ENCODE measurements around the gene TM4SF4. TPM values are rescaled to one million over a fixed set of nuclear protein-coding genes. Genes with fewer than 3 reads are reported as not detected.

Gene TM4SF4
- total and polyA plus RNA-seq, 2 of the 8 experiments (the other 6 are each of a cell fraction or from before 2014, with no cell fraction given) = not detected

GRCh38 chr3:149527531-149528339, 53.2 kb downstream of the TM4SF4 start:
- H2BK120ac ChIP-seq (replicated peaks; ENCODE audit: low read depth, low read length) = no peak overlapping the region
- no peaks in the 10 kb centered on the region for H4K20me1 ChIP-seq (replicated peaks in 1 of 2; ENCODE audit: control insufficient read depth in 1 of 2, insufficient read depth in 2 of 2, low read length in 2 of 2)
- no peaks in the 10 kb centered on the region for H3K23me2 ChIP-seq (ENCODE audit: low read depth, low read length)
- H3K79me1 ChIP-seq (ENCODE audit: low read depth, low read length) = no peaks in the 10 kb centered on the region
- H3K4me1 ChIP-seq (replicated peaks in 1 of 4; ENCODE audit: control insufficient read depth in 3 of 4, insufficient read depth in 4 of 4, low read length in 3 of 4) = no peaks in the 10 kb centered on the region
- WGBS, 2 experiments (ENCODE audit: extremely low coverage in 1 of 2, insufficient coverage in 1 of 2, insufficient read length in 1 of 2, insufficient replicate concordance in 2 of 2, low coverage in 1 of 2, low lambda C conversion rate in 2 of 2, missing lambda C conversion rate in 1 of 2) = 78% methylated on average over 5 of the region's 5 CpGs; no CpG with 5 or more reads in 1 of the 2 experiments
- H2BK5ac ChIP-seq (ENCODE audit: low read depth, low read length) = no peak overlapping the region
- no peaks in the 10 kb centered on the region for H3K9me3 ChIP-seq (ENCODE audit: insufficient read depth in 2 of 2, low read depth in 1 of 2, low read length in 1 of 2)
- H4K8ac ChIP-seq (ENCODE audit: extremely low read depth, insufficient read depth, low read length) = no peak overlapping the region
- TF ChIP-seq CTCF (IDR thresholded peaks at IDR 0.05; ENCODE audit: control extremely low read depth in 1 of 3, insufficient read depth in 1 of 3, low read depth in 1 of 3, low read length in 3 of 3) (peak in 1 of 3 experiments; percentile 22; a peak in 1 of 4 replicates), GTF2F1 (IDR thresholded peaks at IDR 0.05; ENCODE audit: borderline replicate concordance, low read depth, low read length) (no peak), RAD21 (IDR thresholded peaks at IDR 0.05 in 1 of 2, conservative IDR thresholded peaks at IDR 0.05 in 1 of 2; ENCODE audit: low read depth in 2 of 2, low read length in 2 of 2) (peak; percentile 24 to 41; a peak in 2 of 4 replicates)
- ChIA-PET CTCF (ENCODE audit: partially characterized antibody) (interaction anchor here (0.6 to 1.8 kb wide), 11 partner anchors 8 to 243 kb away, joined by 3 to 9 read pairs (median 4); partner anchors contain the start of gene COMMD2), POLR2A (ENCODE audit: partially characterized antibody) (interaction anchor here (1.2 kb wide), 1 partner anchor 131 kb away, joined by 7 read pairs; the partner anchor contains the start of gene WWTR1)
- H2AK5ac ChIP-seq (ENCODE audit: low read depth, low read length) = no peak overlapping the region
- H3K27me3 ChIP-seq (replicated peaks in 1 of 4; ENCODE audit: control insufficient read depth in 3 of 4, extremely low read depth in 1 of 4, insufficient read depth in 3 of 4, low read length in 3 of 4) = no peaks in the 10 kb centered on the region
- H2BK15ac ChIP-seq (ENCODE audit: low read length) = no peak overlapping the region
- H3K4me2 ChIP-seq (ENCODE audit: insufficient read depth in 1 of 2, low read depth in 2 of 2, low read length in 2 of 2) = no peak overlapping the region
- no peak for FAIRE-seq
- no peak overlapping the region for H3K27ac ChIP-seq (ENCODE audit: low read depth, low read length)
- H3K4me3 ChIP-seq (ENCODE audit: extremely low read depth in 1 of 4, insufficient read depth in 2 of 4, low read depth in 3 of 4, low read length in 4 of 4) = no peak overlapping the region
- no peak overlapping the region for H2BK20ac ChIP-seq (ENCODE audit: low read length)
- no peak overlapping the region for H3K56ac ChIP-seq (replicated peaks; ENCODE audit: insufficient read length, low read depth, low read length)
- H3K23ac ChIP-seq (ENCODE audit: insufficient read length) = no peak overlapping the region
- no peak overlapping the region for H3K14ac ChIP-seq (ENCODE audit: insufficient read length)
- H3K9ac ChIP-seq (replicated peaks in 1 of 4; ENCODE audit: extremely low read depth in 1 of 4, low read depth in 3 of 4, low read length in 3 of 4) = no peak overlapping the region
- no peak for DNase-seq (ENCODE audit: low read depth in 1 of 2, low spot score in 2 of 2)
- no peak overlapping the region for H3K18ac ChIP-seq (ENCODE audit: extremely low read depth, low read length)
- H3K79me2 ChIP-seq (ENCODE audit: control insufficient read depth in 1 of 2, insufficient read depth in 2 of 2, low read length in 2 of 2) = no peaks in the 10 kb centered on the region
- H2BK12ac ChIP-seq (ENCODE audit: low read depth, low read length) = no peak overlapping the region
- no peak overlapping the region for H3K4ac ChIP-seq (replicated peaks; ENCODE audit: insufficient read length, low read depth, low read length)
- peaks cover 0 to 9% (median 0%) of the 10 kb centered on the region in 4 experiments; a peak in 2 of 8 replicates for H3K36me3 ChIP-seq (ENCODE audit: control insufficient read depth in 2 of 4, insufficient read depth in 4 of 4, low read length in 3 of 4)
- no peak overlapping the region for H4K5ac ChIP-seq (ENCODE audit: insufficient read length, low read depth, low read length)
- no peak overlapping the region for H4K91ac ChIP-seq (replicated peaks; ENCODE audit: insufficient read length, low read length)
- no peak overlapping the region for H2AFZ ChIP-seq (ENCODE audit: low read length)

Measured in H1 (cell line).